Measurements from ENCODE around the gene IGSF5. TPM values are rescaled to one million over a fixed set of nuclear protein-coding genes. Genes with fewer than 3 reads are reported as not detected.

Gene IGSF5
- total RNA-seq, 1 donor from 2014 or later, result not detected

DNA sequence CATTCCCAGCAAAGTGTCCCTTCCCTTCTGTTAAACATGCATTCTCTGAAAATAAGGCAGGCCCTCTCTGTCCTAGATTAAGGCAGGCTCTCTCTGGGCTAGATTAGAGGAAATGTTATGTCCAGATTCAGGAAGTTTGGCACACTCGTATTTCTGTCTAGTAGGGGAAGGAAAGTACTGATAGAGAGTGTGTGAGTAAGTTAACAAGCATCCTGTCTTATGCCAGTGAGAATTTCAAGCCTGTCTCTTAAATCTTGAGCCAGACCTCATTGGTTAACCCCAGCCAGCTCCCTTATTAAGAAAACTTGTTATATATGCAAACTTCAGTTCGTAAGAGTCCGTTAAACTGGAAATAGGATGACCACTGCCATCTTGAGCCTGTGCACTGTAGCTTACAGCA, 31.6 kb downstream of the IGSF5 start:
- Mint-ChIP-seq H3K9me3 (ENCODE audit: unreplicated experiment) (no peaks in the 10 kb centered on the region), H3K27ac (ENCODE audit: unreplicated experiment) (no peak overlapping the region), H3K27me3 (ENCODE audit: unreplicated experiment) (no peaks in the 10 kb centered on the region), H3K4me3 (ENCODE audit: unreplicated experiment) (no peak overlapping the region), H3K36me3 (ENCODE audit: unreplicated experiment) (no peaks in the 10 kb centered on the region), H3K4me1 (ENCODE audit: low read depth, unreplicated experiment) (no peaks in the 10 kb centered on the region)
- TF ChIP-seq, protein P1, sequence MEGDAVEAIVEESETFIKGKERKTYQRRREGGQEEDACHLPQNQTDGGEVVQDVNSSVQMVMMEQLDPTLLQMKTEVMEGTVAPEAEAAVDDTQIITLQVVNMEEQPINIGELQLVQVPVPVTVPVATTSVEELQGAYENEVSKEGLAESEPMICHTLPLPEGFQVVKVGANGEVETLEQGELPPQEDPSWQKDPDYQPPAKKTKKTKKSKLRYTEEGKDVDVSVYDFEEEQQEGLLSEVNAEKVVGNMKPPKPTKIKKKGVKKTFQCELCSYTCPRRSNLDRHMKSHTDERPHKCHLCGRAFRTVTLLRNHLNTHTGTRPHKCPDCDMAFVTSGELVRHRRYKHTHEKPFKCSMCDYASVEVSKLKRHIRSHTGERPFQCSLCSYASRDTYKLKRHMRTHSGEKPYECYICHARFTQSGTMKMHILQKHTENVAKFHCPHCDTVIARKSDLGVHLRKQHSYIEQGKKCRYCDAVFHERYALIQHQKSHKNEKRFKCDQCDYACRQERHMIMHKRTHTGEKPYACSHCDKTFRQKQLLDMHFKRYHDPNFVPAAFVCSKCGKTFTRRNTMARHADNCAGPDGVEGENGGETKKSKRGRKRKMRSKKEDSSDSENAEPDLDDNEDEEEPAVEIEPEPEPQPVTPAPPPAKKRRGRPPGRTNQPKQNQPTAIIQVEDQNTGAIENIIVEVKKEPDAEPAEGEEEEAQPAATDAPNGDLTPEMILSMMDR (IDR thresholded peaks at IDR 0.05; ENCODE audit: partially characterized antibody, unreplicated experiment), result no peak
- no peak for DNase-seq

DNA sequence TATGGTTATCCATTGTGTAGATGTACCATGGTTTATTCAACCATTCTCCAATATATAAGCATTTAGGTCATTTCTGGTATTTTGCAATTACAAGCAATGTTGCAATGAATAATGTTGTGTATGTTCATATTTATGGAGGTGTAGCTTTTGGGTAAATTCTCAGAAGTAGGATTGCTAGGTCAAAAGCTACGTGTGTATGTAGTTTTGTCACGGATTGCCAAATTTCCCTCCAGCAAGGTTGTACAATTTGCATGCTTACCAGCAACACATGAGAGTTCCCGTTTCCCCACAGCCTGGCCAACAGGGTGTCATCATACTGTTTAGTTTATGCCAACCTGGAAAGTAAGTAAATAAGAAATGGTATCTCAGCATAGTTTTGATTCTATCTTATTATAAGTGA, 36.3 kb downstream of the IGSF5 start:
- Mint-ChIP-seq H3K27ac (ENCODE audit: unreplicated experiment) (no peak overlapping the region), H3K9me3 (ENCODE audit: unreplicated experiment) (no peaks in the 10 kb centered on the region)
- TF ChIP-seq, protein P1 (IDR thresholded peaks at IDR 0.05; ENCODE audit: partially characterized antibody, unreplicated experiment), result no peak

GRCh38 chr21:39788383-39788782, 43.4 kb downstream of the IGSF5 start:
- Mint-ChIP-seq H3K4me3 (ENCODE audit: unreplicated experiment) (no peak overlapping the region), H3K9me3 (ENCODE audit: unreplicated experiment) (no peaks in the 10 kb centered on the region), H3K27me3 (ENCODE audit: unreplicated experiment) (no peaks in the 10 kb centered on the region), H3K36me3 (ENCODE audit: unreplicated experiment) (no peaks in the 10 kb centered on the region), H3K4me1 (ENCODE audit: low read depth, unreplicated experiment) (peaks cover 2% of the 10 kb centered on the region), H3K27ac (ENCODE audit: unreplicated experiment) (no peak overlapping the region)
- peak; percentile 63 for DNase-seq
- TF ChIP-seq, protein P1 (IDR thresholded peaks at IDR 0.05; ENCODE audit: partially characterized antibody, unreplicated experiment), result peak; percentile 13

More for the DNA sequence above, 36.3 kb downstream of the IGSF5 start:
- H3K4me1 Mint-ChIP-seq (ENCODE audit: low read depth, unreplicated experiment), result no peaks in the 10 kb centered on the region
- H3K27me3 Mint-ChIP-seq (ENCODE audit: unreplicated experiment), result no peaks in the 10 kb centered on the region
- no peak overlapping the region for H3K4me3 Mint-ChIP-seq (ENCODE audit: unreplicated experiment)
- DNase-seq, result no peak
- H3K36me3 Mint-ChIP-seq (ENCODE audit: unreplicated experiment), result no peaks in the 10 kb centered on the region

- no peak overlapping the region for H3K4me3 Mint-ChIP-seq (ENCODE audit: unreplicated experiment)
- TF ChIP-seq, protein P1 (IDR thresholded peaks at IDR 0.05; ENCODE audit: partially characterized antibody, unreplicated experiment), result no peak
Measured at GRCh38 chr21:39796466-39796865, 51.5 kb downstream of the IGSF5 start.

DNA sequence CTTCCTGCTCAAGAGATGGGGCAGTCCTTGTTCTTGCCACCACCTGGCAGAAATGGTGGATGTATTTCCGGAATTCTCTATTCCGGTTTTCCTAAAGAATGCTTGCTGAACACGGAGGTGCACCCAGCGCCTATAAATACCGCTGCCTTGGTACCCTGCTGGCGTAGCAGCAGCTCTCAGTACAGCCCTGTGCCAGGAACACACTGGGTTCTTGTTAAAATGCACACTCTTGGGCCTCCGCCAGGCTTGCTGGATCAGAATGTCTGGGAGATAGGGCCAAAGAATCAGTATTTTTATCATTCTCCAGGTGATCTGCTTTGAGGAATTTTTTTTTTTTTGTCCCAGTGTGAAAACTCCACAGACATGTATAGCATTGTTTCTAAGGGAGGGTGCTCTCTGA, 54.2 kb downstream of the IGSF5 start:
- TF ChIP-seq, protein P1 (IDR thresholded peaks at IDR 0.05; ENCODE audit: partially characterized antibody, unreplicated experiment), result no peak
- H3K27ac Mint-ChIP-seq (ENCODE audit: unreplicated experiment), result no peak overlapping the region
- H3K4me3 Mint-ChIP-seq (ENCODE audit: unreplicated experiment), result no peak overlapping the region
- no peaks in the 10 kb centered on the region for H3K4me1 Mint-ChIP-seq (ENCODE audit: low read depth, unreplicated experiment)
- no peaks in the 10 kb centered on the region for H3K36me3 Mint-ChIP-seq (ENCODE audit: unreplicated experiment)
- no peaks in the 10 kb centered on the region for H3K27me3 Mint-ChIP-seq (ENCODE audit: unreplicated experiment)
- no peaks in the 10 kb centered on the region for H3K9me3 Mint-ChIP-seq (ENCODE audit: unreplicated experiment)
- no peak for DNase-seq

More at GRCh38 chr21:39796466-39796865, 51.5 kb downstream of the IGSF5 start:
- H3K36me3 Mint-ChIP-seq (ENCODE audit: unreplicated experiment), result no peaks in the 10 kb centered on the region
- no peaks in the 10 kb centered on the region for H3K4me1 Mint-ChIP-seq (ENCODE audit: low read depth, unreplicated experiment)
- DNase-seq, result no peak
- H3K9me3 Mint-ChIP-seq (ENCODE audit: unreplicated experiment), result no peaks in the 10 kb centered on the region
- H3K27ac Mint-ChIP-seq (ENCODE audit: unreplicated experiment), result no peak overlapping the region
- H3K27me3 Mint-ChIP-seq (ENCODE audit: unreplicated experiment), result no peaks in the 10 kb centered on the region

Data from glutamatergic neuron (in vitro differentiated cells).